Measurements from ENCODE around the gene MASP2.
A peak's percentile ranks its signal among the peaks of the same experiment; 100 is the strongest.
"Not testable (repeated sequence)": the region's sequence is repeated elsewhere in the genome, so short reads cannot be mapped to it uniquely, and the experiment has no call there.

Gene MASP2

GRCh38 chr1:11046625-11047365 is at the start of gene MASP2:
Gene MASP2, minus strand, starts transcription at chr1:11047239. Its CDS starts 32 bp downstream, at chr1:11047207.
- DNase-seq (ENCODE audit: low read depth) = no peak

- not testable (repeated sequence) for DNase-seq (ENCODE audit: low read depth)
Measured at GRCh38 chr1:11083784-11084183, 36.7 kb upstream of the MASP2 start.

GRCh38 chr1:11080931-11081330 is 33.9 kb upstream of the MASP2 start:
- DNase-seq (ENCODE audit: low read depth) = no peak

- DNase-seq (ENCODE audit: low read depth) = no peak
Measured at GRCh38 chr1:11078631-11079030, 31.6 kb upstream of the MASP2 start.

- not testable (repeated sequence) for DNase-seq (ENCODE audit: low read depth)
Measured at GRCh38 chr1:11073398-11073797, 26.4 kb upstream of the MASP2 start.

- DNase-seq (ENCODE audit: low read depth) = no peak
Measured at GRCh38 chr1:11072216-11072917, 25.3 kb upstream of the MASP2 start.

- no peak for DNase-seq (ENCODE audit: low read depth)
Measured at GRCh38 chr1:11071463-11072215, 24.6 kb upstream of the MASP2 start.

- DNase-seq (ENCODE audit: low read depth) = no peak
Measured at GRCh38 chr1:11070876-11071275, 23.8 kb upstream of the MASP2 start.

- DNase-seq (ENCODE audit: low read depth) = no peak
Measured at GRCh38 chr1:11068600-11069473, 21.8 kb upstream of the MASP2 start.

- no peak for DNase-seq (ENCODE audit: low read depth)
Measured at GRCh38 chr1:11067716-11068599, 20.9 kb upstream of the MASP2 start.

GRCh38 chr1:11065796-11066195 is 18.8 kb upstream of the MASP2 start:
- DNase-seq (ENCODE audit: low read depth) = no peak

- no peak for DNase-seq (ENCODE audit: low read depth)
Measured at GRCh38 chr1:11064942-11065341, 17.9 kb upstream of the MASP2 start.

GRCh38 chr1:11063937-11064537 is 17.0 kb upstream of the MASP2 start:
- DNase-seq (ENCODE audit: low read depth) = not testable (repeated sequence)

- no peak for DNase-seq (ENCODE audit: low read depth)
Measured at GRCh38 chr1:11062965-11063401, 15.9 kb upstream of the MASP2 start.

GRCh38 chr1:11061652-11062365 is 14.8 kb upstream of the MASP2 start:
- DNase-seq (ENCODE audit: low read depth) = no peak

GRCh38 chr1:11059968-11060830 is 13.2 kb upstream of the MASP2 start, which contains the start of gene SRM:
Gene SRM, minus strand, starts transcription at chr1:11060018. Its CDS starts 75 bp downstream, at chr1:11059943.
- DNase-seq (ENCODE audit: low read depth) = peak; percentile 88

GRCh38 chr1:11059155-11059967 is 12.3 kb upstream of the MASP2 start:
- DNase-seq (ENCODE audit: low read depth) = no peak

Measured in stimulated activated CD4-positive, alpha-beta T cell treated with anti-CD3 and anti-CD28 coated beads, Interleukin-2, amount 100 ng/mL, for 4 hours (primary cell).